LNCAP (cell line): Measurements from ENCODE around the gene ARMC8.

Experiments
- CTCF ChIP-seq: fragments of 450-650 bp; IDR thresholded peaks from 2 replicates; pipeline ENCODE4 v1.5.1; 2017; ENCODE audit warnings: mild to moderate bottlenecking

The ARMC8 gene

GRCh38 chr3:138234401-138235179, 47.5 kb downstream of the ARMC8 start:
- no peak for TF ChIP-seq CTCF

- TF ChIP-seq CTCF, result no peak
These were observed 51.6 kb downstream of the ARMC8 start for GRCh38 chr3:138238711-138239110.

- TF ChIP-seq CTCF, result no peak
These were observed 54.0 kb downstream of the ARMC8 start for GRCh38 chr3:138241061-138241460.

- no peak for TF ChIP-seq CTCF
These were observed 54.6 kb downstream of the ARMC8 start for GRCh38 chr3:138241676-138242075.

- TF ChIP-seq CTCF, result no peak
These were observed 55.4 kb downstream of the ARMC8 start for GRCh38 chr3:138242466-138242865.

- TF ChIP-seq CTCF, result no peak
These were observed 57.9 kb downstream of the ARMC8 start for GRCh38 chr3:138245026-138245425.

GRCh38 chr3:138249636-138250035, 62.5 kb downstream of the ARMC8 start:
- no peak for TF ChIP-seq CTCF

- TF ChIP-seq CTCF, result no peak
These were observed 66.5 kb downstream of the ARMC8 start for GRCh38 chr3:138253609-138254008.
